Superior temporal gyrus (tissue), 1 donor: ENCODE data around the gene HMCN2.
"Not testable (repeated sequence)": the region's sequence is repeated elsewhere in the genome, so short reads cannot be mapped to it uniquely, and the experiment has no call there.

ENCODE experiments used
- DNase-seq: peaks from one replicate; pipeline ENCODE4 v3.0.0-alpha.2; 2016; ENCODE audit errors: extremely low spot score

Gene HMCN2

DNA sequence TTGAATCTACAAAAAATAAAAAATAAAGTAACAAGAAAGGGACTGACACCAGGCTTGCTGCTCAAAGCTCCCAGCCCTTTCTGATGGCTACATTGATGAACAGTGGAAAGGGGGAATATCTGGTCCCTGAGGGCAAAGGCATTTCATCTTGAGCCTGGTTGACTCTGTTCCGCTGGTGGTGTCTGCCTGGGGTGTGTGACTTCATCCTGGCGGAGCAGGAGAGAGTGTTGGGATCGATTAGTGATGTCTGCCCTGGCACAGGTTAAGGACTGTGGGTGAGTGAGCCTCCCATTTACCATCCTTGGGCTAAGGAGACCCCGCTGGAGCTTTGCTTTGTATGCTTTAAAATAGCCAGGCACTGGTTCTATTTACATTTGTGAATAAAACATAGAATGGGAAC, 122.3 kb downstream of the HMCN2 start:
- no peak for DNase-seq

GRCh38 chr9:130390390-130390789, 124.8 kb downstream of the HMCN2 start:
- DNase-seq, result no peak

- no peak for DNase-seq
Observed at GRCh38 chr9:130390986-130391385, 125.4 kb downstream of the HMCN2 start.

DNA sequence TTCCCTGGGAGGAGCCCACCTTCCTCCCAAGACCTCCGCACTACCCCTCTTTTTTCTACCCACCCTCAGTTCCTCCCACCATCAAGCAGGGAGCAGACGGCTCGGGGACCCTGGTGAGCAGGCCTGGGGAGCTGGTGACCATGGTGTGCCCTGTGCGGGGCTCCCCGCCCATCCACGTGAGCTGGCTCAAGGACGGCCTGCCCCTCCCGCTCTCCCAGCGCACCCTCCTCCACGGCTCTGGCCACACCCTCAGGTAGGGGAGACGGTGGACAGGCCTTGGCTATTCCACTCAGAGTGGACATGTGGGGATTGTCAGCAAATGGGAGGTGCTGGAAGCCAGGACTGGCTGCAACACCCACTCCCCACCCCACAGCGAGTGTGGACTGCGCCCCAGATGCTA, 126.3 kb downstream of the HMCN2 start:
- no peak for DNase-seq

- DNase-seq, result no peak
Observed at GRCh38 chr9:130393681-130394071, 128.1 kb downstream of the HMCN2 start.

DNA sequence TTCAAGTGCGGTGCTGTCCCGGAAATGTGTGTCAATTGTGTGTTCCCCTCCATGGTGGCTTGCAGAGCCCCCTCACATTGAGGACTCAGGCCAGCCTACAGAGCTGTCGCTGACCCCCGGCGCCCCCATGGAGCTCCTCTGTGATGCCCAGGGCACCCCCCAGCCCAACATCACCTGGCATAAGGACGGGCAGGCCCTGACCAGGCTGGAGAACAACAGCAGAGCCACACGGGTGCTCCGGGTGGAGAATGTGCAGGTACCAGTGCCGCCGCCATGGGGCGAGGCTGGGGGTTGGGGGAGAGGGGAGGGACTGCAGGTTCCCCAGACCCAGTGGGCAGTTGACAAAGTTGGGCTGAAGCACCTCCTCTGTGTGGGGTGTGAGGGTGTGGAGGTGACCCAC, 128.8 kb downstream of the HMCN2 start:
- DNase-seq, result no peak

DNA sequence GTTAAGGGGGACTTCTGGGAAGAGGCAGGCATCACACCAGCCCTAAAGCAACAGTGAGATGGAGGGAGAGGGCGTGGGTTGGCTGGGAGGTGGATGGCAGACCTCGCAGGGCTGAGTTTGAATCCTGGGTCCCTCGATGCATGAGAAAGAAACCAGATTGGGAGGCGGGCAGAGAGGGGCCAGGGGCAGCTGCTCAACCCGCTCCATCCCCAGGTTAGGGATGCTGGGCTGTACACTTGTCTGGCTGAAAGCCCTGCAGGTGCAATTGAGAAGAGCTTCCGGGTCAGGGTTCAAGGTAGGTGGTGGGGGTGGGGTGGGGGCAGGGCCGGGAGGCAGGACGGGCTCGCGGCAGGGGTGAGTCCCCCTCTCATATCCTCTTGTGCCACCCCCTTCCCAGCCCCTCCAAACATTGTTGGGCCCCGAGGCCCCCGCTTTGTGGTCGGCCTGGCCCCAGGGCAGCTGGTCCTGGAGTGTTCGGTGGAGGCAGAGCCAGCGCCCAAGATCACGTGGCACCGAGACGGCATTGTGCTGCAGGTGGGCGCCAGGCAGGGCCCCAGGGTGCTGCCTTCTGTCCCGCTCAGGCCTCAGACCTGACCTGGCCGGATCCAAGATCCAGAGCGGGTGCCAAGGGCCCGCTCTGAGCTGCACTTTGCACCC, 129.4 kb downstream of the HMCN2 start:
- no peak for DNase-seq

DNA sequence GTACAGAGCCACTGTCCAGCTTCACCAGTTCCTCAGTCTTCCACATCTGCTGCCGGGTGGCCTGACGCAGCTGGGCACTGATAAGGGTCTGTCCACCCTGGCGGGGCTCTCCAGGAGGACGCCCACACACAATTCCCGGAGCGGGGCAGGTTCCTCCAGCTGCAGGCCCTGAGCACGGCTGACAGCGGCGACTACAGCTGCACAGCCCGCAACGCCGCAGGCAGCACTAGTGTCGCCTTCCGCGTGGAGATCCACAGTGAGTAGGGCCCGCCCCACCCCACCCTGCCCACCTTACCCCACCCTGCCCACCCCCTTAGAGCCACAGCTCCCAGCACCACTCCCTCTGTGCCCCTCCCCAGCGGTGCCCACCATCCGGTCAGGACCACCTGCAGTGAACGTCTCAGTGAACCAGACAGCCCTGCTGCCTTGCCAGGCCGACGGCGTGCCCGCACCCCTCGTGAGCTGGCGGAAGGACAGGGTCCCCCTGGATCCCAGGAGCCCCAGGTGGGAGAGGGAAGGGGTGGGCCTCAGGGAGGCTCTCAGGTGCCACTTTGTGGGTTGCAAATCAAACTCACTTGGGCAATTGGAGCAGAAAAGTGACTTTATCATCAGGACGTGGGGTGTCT, 130.4 kb downstream of the HMCN2 start:
- no peak for DNase-seq

DNA sequence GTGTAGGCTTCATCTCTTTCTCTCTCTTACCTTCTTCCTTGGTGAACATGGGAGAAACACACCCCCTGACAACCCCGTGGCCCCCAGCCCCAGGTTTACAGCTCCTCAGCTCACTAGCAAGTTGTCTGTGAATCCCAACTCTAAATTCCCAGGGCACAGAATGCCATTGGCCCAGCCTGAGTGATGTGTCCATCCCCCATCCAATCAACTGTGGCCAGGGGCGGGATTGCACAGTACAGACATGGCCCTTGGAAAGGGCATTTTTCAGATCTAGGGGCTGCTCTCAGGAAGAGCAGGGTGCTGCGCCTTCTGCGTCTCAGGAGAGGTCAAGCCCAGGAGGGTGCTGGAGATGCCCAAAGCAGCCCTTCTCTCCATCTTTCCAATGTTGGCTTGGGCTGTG, 131.0 kb downstream of the HMCN2 start:
- no peak for DNase-seq

- no peak for DNase-seq
Observed at GRCh38 chr9:130398487-130399240, 133.1 kb downstream of the HMCN2 start.

DNA sequence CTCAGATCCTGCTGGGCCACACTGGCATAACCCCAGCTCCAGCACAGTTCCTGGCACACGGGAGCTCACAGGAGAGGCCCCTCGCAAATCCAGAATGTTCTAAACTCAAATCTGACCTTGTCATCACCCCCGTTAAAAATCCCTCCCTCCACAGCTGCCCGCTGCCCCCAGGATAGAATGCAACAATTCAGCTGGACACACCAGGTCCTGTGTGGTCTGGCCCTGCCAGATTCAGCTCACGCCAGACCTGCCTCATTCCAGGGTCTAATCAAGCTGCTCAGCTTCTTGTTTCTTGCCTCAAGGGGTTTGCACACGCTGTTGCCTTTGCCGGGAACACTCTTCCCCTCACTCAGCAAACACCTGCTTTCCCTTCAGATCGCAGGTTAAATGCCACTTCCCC, 134.2 kb downstream of the HMCN2 start:
- no peak for DNase-seq

- DNase-seq, result no peak
Observed at GRCh38 chr9:130400870-130401269, 135.3 kb downstream of the HMCN2 start.

DNA sequence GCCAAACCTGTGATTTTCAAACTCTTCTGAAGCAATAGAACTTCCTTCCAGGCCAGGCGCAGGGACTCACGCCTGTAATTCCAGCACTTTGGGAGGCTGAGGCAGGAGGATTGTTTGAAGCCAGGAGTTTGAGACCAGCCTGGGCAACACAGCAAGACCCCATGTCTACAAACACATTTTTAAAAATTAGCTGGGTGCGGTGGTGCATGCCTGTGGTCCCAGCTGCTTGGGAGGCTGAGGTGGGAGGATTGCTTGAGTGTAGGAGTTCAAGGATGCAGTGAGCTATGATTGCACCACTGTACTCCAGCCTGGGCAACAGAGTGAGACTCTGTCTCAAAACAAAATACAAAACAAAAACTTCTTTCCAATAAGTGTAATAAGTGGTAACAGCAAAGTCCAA, 136.2 kb downstream of the HMCN2 start:
- not testable (repeated sequence) for DNase-seq

GRCh38 chr9:130402243-130402642, 136.7 kb downstream of the HMCN2 start:
- no peak for DNase-seq

GRCh38 chr9:130402645-130403440, 137.3 kb downstream of the HMCN2 start:
- no peak for DNase-seq

- DNase-seq, result no peak
Observed at GRCh38 chr9:130405657-130406257, 140.2 kb downstream of the HMCN2 start.

DNA sequence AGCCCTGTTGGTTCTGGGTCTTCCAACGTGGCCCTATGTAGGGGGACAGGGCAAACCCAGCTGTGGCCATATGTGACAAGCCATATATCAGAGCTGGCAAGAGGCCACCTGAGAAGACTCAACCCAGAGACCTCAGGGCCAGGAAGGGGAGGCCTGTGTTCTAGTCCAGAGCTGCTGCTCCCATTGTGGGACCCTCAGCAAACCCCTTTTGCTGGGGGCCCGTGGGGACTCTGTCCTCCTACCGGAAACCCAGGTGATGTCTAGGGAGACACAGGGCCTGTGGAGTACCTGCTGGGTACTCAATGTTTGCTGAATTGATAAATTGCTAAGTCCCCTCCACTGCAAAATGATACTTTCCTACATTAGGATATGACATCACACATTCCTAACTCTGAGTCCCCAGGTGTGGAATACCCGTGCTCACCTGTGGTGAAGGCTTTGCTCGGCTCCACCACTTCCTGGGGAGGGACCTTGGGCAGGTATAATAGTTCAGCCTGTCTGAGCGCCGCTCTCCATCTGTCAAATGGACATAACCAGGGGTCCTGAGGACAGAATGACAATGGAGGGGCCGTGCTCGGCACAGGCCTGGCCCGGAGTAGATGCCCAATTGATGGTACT, 140.8 kb downstream of the HMCN2 start:
- no peak for DNase-seq

GRCh38 chr9:130407916-130408663, 142.5 kb downstream of the HMCN2 start:
- DNase-seq, result no peak

DNA sequence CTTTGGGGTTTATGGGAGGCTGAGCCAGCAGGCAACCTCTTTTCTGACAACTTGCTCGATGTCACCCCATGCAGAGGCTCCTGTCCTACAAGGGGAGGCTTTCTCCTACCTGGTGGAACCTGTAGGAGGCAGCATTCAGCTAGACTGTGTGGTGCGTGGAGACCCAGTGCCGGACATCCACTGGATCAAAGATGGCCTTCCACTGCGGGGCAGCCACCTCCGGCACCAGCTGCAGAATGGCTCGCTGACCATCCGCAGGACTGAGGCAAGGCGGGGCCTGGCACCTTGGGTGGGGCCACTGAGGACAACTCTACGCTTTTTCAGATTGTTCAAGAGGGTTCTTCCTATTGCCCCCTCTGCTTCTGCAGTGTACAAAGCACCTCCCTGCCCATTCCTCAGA, 143.1 kb downstream of the HMCN2 start:
- DNase-seq, result no peak

DNA sequence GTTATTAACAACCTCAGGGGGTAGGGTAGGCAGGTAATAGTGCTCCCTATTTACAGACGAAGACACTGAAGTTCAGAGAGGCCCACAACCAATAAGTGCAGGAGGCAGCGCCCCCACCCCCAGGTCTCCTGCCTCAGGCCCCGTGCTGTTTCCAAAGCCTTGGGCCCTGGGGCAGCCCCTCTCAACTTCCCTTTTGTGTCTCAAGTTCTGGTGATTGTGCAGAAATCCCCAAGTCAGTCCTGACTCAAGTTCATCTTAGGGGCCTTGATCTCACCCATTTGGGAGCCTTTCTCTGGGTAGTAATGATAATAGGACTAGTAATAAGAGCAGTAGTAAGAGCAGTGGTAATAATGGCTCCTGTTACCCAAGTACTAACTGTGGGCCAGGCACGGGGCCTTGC, 143.7 kb downstream of the HMCN2 start:
- DNase-seq, result no peak

DNA sequence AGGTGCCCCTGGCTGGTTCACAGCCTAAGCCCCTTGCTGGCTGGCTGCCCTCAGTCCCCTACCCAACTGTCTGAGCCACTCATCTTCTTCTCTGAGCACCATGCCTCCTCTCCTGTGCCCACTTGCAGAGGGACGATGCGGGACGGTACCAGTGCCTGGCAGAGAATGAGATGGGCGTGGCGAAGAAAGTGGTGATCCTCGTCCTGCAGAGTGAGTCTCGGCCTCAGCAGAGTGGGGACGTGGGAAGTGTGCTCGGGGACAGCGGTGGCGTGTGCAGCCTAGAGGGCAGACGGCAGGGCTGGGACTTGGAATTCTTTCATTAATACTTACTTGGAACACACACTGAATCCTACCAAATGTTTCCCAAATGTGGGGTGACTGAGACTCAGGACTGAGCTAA, 144.9 kb downstream of the HMCN2 start:
- no peak for DNase-seq
